H1 (cell line): ENCODE measurements around the gene WDR91. TPM values are rescaled to one million over a fixed set of nuclear protein-coding genes. Genes with fewer than 3 reads are reported as not detected.

Source experiments
- CTCF ChIA-PET: fragments of 300-600 bp; sonication (Branson Sonifier 250); formaldehyde crosslinking; loops from one replicate; lab custom pipeline; 2021; ENCODE audit not compliant: partially characterized antibody; lab: Charles Lee
- POLR2A ChIA-PET: fragments of 300-600 bp; sonication (Branson Sonifier 250); formaldehyde crosslinking; loops from one replicate; lab custom pipeline; 2021; ENCODE audit warnings: inconsistent platforms; ENCODE audit not compliant: partially characterized antibody; lab: Charles Lee
- DNase-seq, 2 experiments: peaks; one replicate each; pipeline versions ENCODE4 v3.0.0 to v3.0.0-alpha.2; 2010 to 2022; ENCODE audit warnings: low spot score in 2 of 2, low read depth in 1 of 2, mixed read lengths in 1 of 2
- FAIRE-seq: peaks from 2 replicates; lab custom pipeline; 2011; peaks lifted over from hg19 to GRCh38; lab: Jason Lieb, UNC
- H2AFZ ChIP-seq: 2 replicates; pipeline ENCODE4 v1.8.1; 2012; ENCODE audit warnings: low read length, inconsistent platforms
- H2AK5ac ChIP-seq: 2 replicates; pipeline ENCODE4 v1.6.1; 2013; ENCODE audit warnings: low read depth, low read length
- H2BK120ac ChIP-seq: replicated peaks from 2 replicates; pipeline ENCODE3; 2013; ENCODE audit warnings: low read depth, low read length, inconsistent platforms
- H2BK12ac ChIP-seq: 2 replicates; pipeline ENCODE4 v1.6.1; 2013; ENCODE audit warnings: low read depth, low read length
- H2BK15ac ChIP-seq: 2 replicates; pipeline ENCODE4 v1.6.1; 2013; ENCODE audit warnings: low read length
- H2BK20ac ChIP-seq: 2 replicates; pipeline ENCODE4 v1.6.1; 2013; ENCODE audit warnings: low read length
- H2BK5ac ChIP-seq: 2 replicates; pipeline ENCODE4 v1.6.1; 2013; ENCODE audit warnings: low read depth, low read length
- H3K14ac ChIP-seq: 2 replicates; pipeline ENCODE4 v1.6.1; 2013; ENCODE audit warnings: inconsistent platforms; ENCODE audit not compliant: insufficient read length
- H3K18ac ChIP-seq: 2 replicates; pipeline ENCODE4 v1.6.1; 2013; ENCODE audit warnings: low read length; ENCODE audit errors: extremely low read depth
- H3K23ac ChIP-seq: 2 replicates; pipeline ENCODE4 v1.6.1; 2013; ENCODE audit warnings: inconsistent platforms; ENCODE audit not compliant: insufficient read length
- H3K23me2 ChIP-seq: 2 replicates; pipeline ENCODE4 v1.6.1; 2013; ENCODE audit warnings: low read depth, low read length
- H3K27ac ChIP-seq: 2 replicates; pipeline ENCODE4 v1.6.1; 2011; ENCODE audit warnings: low read depth, low read length, inconsistent platforms
- H3K27me3 ChIP-seq, 4 experiments: replicated peaks in 1 of 4; 1 replicate in 1 of 4; 2 replicates in 3 of 4; pipeline versions ENCODE4 v1.6.1 to v1.8.1; 2011 to 2013; ENCODE audit warnings: low read length in 3 of 4, mild to moderate bottlenecking in 3 of 4, inconsistent platforms in 2 of 4, mixed read lengths in 2 of 4, moderate library complexity in 1 of 4; ENCODE audit not compliant: control insufficient read depth in 3 of 4, insufficient read depth in 3 of 4; ENCODE audit errors: extremely low read depth in 1 of 4
- H3K36me3 ChIP-seq, 4 experiments: 2 replicates each; pipeline versions ENCODE4 v1.6.1 to v1.8.1; 2011 to 2013; ENCODE audit warnings: mild to moderate bottlenecking in 4 of 4, low read length in 3 of 4, moderate library complexity in 2 of 4, control low read depth in 1 of 4, inconsistent platforms in 1 of 4; ENCODE audit not compliant: insufficient read depth in 4 of 4, control insufficient read depth in 2 of 4
- H3K4ac ChIP-seq: replicated peaks from 2 replicates; pipeline ENCODE3; 2013; ENCODE audit warnings: low read length, low read depth, mixed read lengths, inconsistent platforms; ENCODE audit not compliant: insufficient read length
- H3K4me1 ChIP-seq, 4 experiments: replicated peaks in 1 of 4; 1 replicate in 1 of 4; 2 replicates in 3 of 4; pipeline versions ENCODE4 v1.6.1 to v1.8.1; 2011 to 2013; ENCODE audit warnings: low read length in 3 of 4, inconsistent platforms in 2 of 4, mixed read lengths in 1 of 4; ENCODE audit not compliant: insufficient read depth in 4 of 4, control insufficient read depth in 3 of 4
- H3K4me2 ChIP-seq, 2 experiments: 2 replicates each; pipeline versions ENCODE4 v1.6.1 to v1.8.1; 2011 to 2013; ENCODE audit warnings: low read depth in 2 of 2, low read length in 2 of 2, control low read depth in 1 of 2, inconsistent platforms in 1 of 2, mild to moderate bottlenecking in 1 of 2; ENCODE audit not compliant: insufficient read depth in 1 of 2
- H3K4me3 ChIP-seq, 4 experiments: fragments of 200-600, 300-600 bp in 1 of 4; sonication (generic), shearing (Covaris generic), sonication (Bioruptor Twin) in 1 of 4; 2 replicates each; pipeline versions ENCODE4 v1.5.1 to v1.8.1; 2011 to 2016; ENCODE audit warnings: low read length in 4 of 4, low read depth in 3 of 4, control low read depth in 2 of 4, inconsistent platforms in 2 of 4, mild to moderate bottlenecking in 2 of 4, mixed read lengths in 1 of 4, moderate library complexity in 1 of 4; ENCODE audit not compliant: insufficient read depth in 2 of 4; ENCODE audit errors: extremely low read depth in 1 of 4
- H3K56ac ChIP-seq: replicated peaks from 2 replicates; pipeline ENCODE3; 2013; ENCODE audit warnings: low read depth, mild to moderate bottlenecking, mixed read lengths, low read length, inconsistent platforms; ENCODE audit not compliant: insufficient read length
- H3K79me1 ChIP-seq: 2 replicates; pipeline ENCODE4 v1.6.1; 2013; ENCODE audit warnings: low read depth, low read length, control low read depth
- H3K79me2 ChIP-seq, 2 experiments: 2 replicates each; pipeline versions ENCODE4 v1.6.1 to v1.8.1; 2012 to 2013; ENCODE audit warnings: low read length in 2 of 2, mild to moderate bottlenecking in 2 of 2, inconsistent platforms in 1 of 2; ENCODE audit not compliant: insufficient read depth in 2 of 2, control insufficient read depth in 1 of 2
- H3K9ac ChIP-seq, 4 experiments: replicated peaks in 1 of 4; 1 replicate in 1 of 4; 2 replicates in 3 of 4; pipeline versions ENCODE4 v1.6.1 to v1.8.1; 2011 to 2013; ENCODE audit warnings: low read depth in 3 of 4, low read length in 3 of 4, control low read depth in 2 of 4, mild to moderate bottlenecking in 2 of 4, moderate library complexity in 2 of 4, inconsistent platforms in 1 of 4; ENCODE audit errors: extremely low read depth in 1 of 4
- H3K9me3 ChIP-seq, 2 experiments: 2 replicates each; pipeline versions ENCODE4 v1.6.1 to v1.8.1; 2012 to 2013; ENCODE audit warnings: mild to moderate bottlenecking in 2 of 2, moderate library complexity in 2 of 2, control low read depth in 1 of 2, inconsistent platforms in 1 of 2, low read depth in 1 of 2, low read length in 1 of 2, mixed read lengths in 1 of 2; ENCODE audit not compliant: insufficient read depth in 2 of 2
- H4K20me1 ChIP-seq, 2 experiments: replicated peaks in 1 of 2; 2 replicates each; pipeline versions ENCODE3 to v1.8.1; 2011 to 2013; ENCODE audit warnings: inconsistent platforms in 2 of 2, low read length in 2 of 2, mild to moderate bottlenecking in 1 of 2; ENCODE audit not compliant: insufficient read depth in 2 of 2, control insufficient read depth in 1 of 2
- H4K5ac ChIP-seq: 2 replicates; pipeline ENCODE4 v1.6.1; 2013; ENCODE audit warnings: low read length, low read depth, mixed read lengths, inconsistent platforms; ENCODE audit not compliant: insufficient read length
- H4K8ac ChIP-seq: 2 replicates; pipeline ENCODE4 v1.8.0; 2013; ENCODE audit warnings: mild to moderate bottlenecking, moderate library complexity, low read length, inconsistent platforms; ENCODE audit not compliant: insufficient read depth; ENCODE audit errors: extremely low read depth
- H4K91ac ChIP-seq: replicated peaks from 2 replicates; pipeline ENCODE3; 2013; ENCODE audit warnings: low read length, mixed read lengths, inconsistent platforms; ENCODE audit not compliant: insufficient read length
- CREB1 ChIP-seq: IDR thresholded peaks from 2 replicates; pipeline ENCODE4 v1.6.1; 2012; ENCODE audit warnings: inconsistent platforms
- GABPA ChIP-seq: IDR thresholded peaks from 2 replicates; pipeline ENCODE4 v1.6.1; 2011; ENCODE audit warnings: mild to moderate bottlenecking, low read length, moderate library complexity, borderline replicate concordance; ENCODE audit not compliant: insufficient read depth
- KDM1A ChIP-seq: fragments of 200-600, 300-600 bp; sonication (generic); IDR thresholded peaks from 2 replicates; pipeline ENCODE4 v1.7.1; 2016; ENCODE audit warnings: mild to moderate bottlenecking, low read length, borderline replicate concordance
- NANOG ChIP-seq: IDR thresholded peaks from 2 replicates; pipeline ENCODE4 v1.6.1; 2011; ENCODE audit warnings: low read length, low read depth, mild to moderate bottlenecking, inconsistent platforms; ENCODE audit not compliant: insufficient read depth, poor library complexity, severe bottlenecking
- POLR2A ChIP-seq, 2 experiments: IDR thresholded peaks; 1 replicate in 1 of 2; 2 replicates in 1 of 2; pipeline ENCODE4 v1.6.1; 2011; ENCODE audit warnings: low read depth in 2 of 2, low read length in 2 of 2, mild to moderate bottlenecking in 2 of 2; ENCODE audit errors: control extremely low read depth in 1 of 2
- RBBP5 ChIP-seq: IDR thresholded peaks from 2 replicates; pipeline ENCODE4 v1.7.1; 2012; ENCODE audit warnings: low read depth, mild to moderate bottlenecking, inconsistent platforms, low read length, moderate library complexity, borderline replicate concordance
- SP2 ChIP-seq: IDR thresholded peaks from 2 replicates; pipeline ENCODE4 v1.6.1; 2012; ENCODE audit warnings: mild to moderate bottlenecking, low read length, inconsistent platforms
- TAF1 ChIP-seq: IDR thresholded peaks from 2 replicates; pipeline ENCODE4 v1.6.1; 2011; ENCODE audit warnings: mild to moderate bottlenecking, low read depth, low read length
- WGBS, 2 experiments: shearing (Covaris generic) in 1 of 2; methylation state at CpG; one replicate each; pipeline versions ENCODE4 v1.1.6 to v1.1.7; 2013 to 2015; ENCODE audit warnings: low lambda C conversion rate in 2 of 2, mixed read lengths in 2 of 2, inconsistent platforms in 1 of 2, low coverage in 1 of 2, missing lambda C conversion rate in 1 of 2; ENCODE audit not compliant: insufficient replicate concordance in 2 of 2, insufficient coverage in 1 of 2, insufficient read length in 1 of 2; ENCODE audit errors: extremely low coverage in 1 of 2, missing lambda C conversion rate in 1 of 2; 5-methylcytosine and 5-hydroxymethylcytosine counted together
- polyA plus RNA-seq, 7 experiments: library from polyadenylated mRNA; depleted of rRNA in 3 of 7; stranded (reverse) in 5 of 7; unstranded in 2 of 7; fragments of >200 nt in 5 of 7; fragments of 200-250 nt in 2 of 7; gene quantifications; 1 replicate in 5 of 7; 2 replicates in 1 of 7; 4 replicates in 1 of 7; pipeline versions ENCODE4 v1.2.1 to v1.2.3, GENCODE V29; 2011 to 2013; ENCODE audit warnings: missing spikeins in 2 of 7, mixed read lengths in 2 of 7
- total RNA-seq: library from RNA; stranded (reverse); fragmentation: NEBNext Ultra II Directional; extraction: Animal tissue kit (Norgen Biotek cat#: 25700); gene quantifications from 2 replicates; pipeline ENCODE4 v1.2.1, GENCODE V29; 2021
- TF ChIP-seq, protein P1 (sequence below): IDR thresholded peaks from 2 replicates; pipeline ENCODE4 v1.6.1; 2012; ENCODE audit warnings: inconsistent platforms
- TF ChIP-seq, protein P2 (sequence below): IDR thresholded peaks from 2 replicates; pipeline ENCODE4 v1.6.1; 2012; ENCODE audit warnings: low read length, inconsistent platforms
- TF ChIP-seq, protein P3 (sequence below): IDR thresholded peaks from 2 replicates; pipeline ENCODE4 v1.6.1; 2011; ENCODE audit warnings: low read length, improper control_type of control experiment

The WDR91 gene
- total and polyA plus RNA-seq, 2 of the 8 experiments (the other 6 are each of a cell fraction or from before 2014, with no cell fraction given), result 8.2 to 14.7 TPM

DNA sequence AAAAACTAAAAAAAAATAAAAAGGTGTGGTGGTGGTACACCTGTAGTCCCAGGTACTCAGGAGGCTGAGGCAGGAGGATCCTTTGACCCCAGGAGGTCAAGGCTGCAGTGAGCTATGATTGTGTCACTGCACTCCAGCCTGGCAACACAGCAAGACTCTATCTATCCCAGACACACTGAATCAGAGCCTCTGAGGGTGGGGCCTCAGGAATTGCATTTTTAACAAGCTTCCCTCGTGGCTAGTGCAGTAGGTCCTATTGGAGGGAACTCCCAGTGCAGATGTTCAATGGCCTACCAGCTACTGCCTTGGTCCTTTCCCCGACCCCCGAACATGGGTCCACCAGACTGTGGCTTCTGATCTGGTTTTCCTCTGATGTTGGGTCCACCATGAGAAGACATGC lies 37.2 kb upstream of the WDR91 start:
- DNase-seq (no peak), FAIRE-seq (no peak)
- no peak overlapping the region for H4K8ac ChIP-seq
- no peak overlapping the region for H3K14ac ChIP-seq
- H3K4me2 ChIP-seq, result no peak overlapping the region
- H3K9me3 ChIP-seq, result peaks cover 0 to 6% of the 10 kb centered on the region in 2 experiments; a peak in 1 of 4 replicates
- H3K23ac ChIP-seq, result no peak overlapping the region
- no peak overlapping the region for H2AFZ ChIP-seq
- no peak overlapping the region for H2BK5ac ChIP-seq
- ChIA-PET POLR2A (interaction anchor here (1.0 kb wide), 1 partner anchor 87 kb away, joined by 3 read pairs; no protein-coding TSS in a partner anchor), CTCF (interaction anchor here (0.6 to 2.0 kb wide), 4 partner anchors 10 to 332 kb away, joined by 3 to 9 read pairs (median 4); no protein-coding TSS in a partner anchor)
- no peak overlapping the region for H3K9ac ChIP-seq
- H3K4me1 ChIP-seq, result no peaks in the 10 kb centered on the region
- H3K4me3 ChIP-seq, result no peak overlapping the region
- H2BK20ac ChIP-seq, result no peak overlapping the region
- H4K5ac ChIP-seq, result no peak overlapping the region
- 86% methylated on average over 3 of the region's 3 CpGs; no CpG with 5 or more reads in 1 of the 2 experiments for WGBS, 2 experiments
- H4K91ac ChIP-seq, result no peak overlapping the region
- no peak overlapping the region for H3K4ac ChIP-seq
- H3K23me2 ChIP-seq, result no peaks in the 10 kb centered on the region; the same call in 1 of the 2 replicates
- H2BK15ac ChIP-seq, result no peak overlapping the region
- no peak overlapping the region for H3K18ac ChIP-seq
- no peaks in the 10 kb centered on the region for H3K79me1 ChIP-seq
- H2BK120ac ChIP-seq, result no peak overlapping the region
- no peak overlapping the region for H2AK5ac ChIP-seq
- no peaks in the 10 kb centered on the region; a peak in 2 of 7 replicates for H3K27me3 ChIP-seq
- H3K36me3 ChIP-seq, result no peaks in the 10 kb centered on the region
- no peaks in the 10 kb centered on the region for H3K79me2 ChIP-seq
- no peak overlapping the region for H3K27ac ChIP-seq
- H2BK12ac ChIP-seq, result no peak overlapping the region
- no peaks in the 10 kb centered on the region for H4K20me1 ChIP-seq
- H3K56ac ChIP-seq, result no peak overlapping the region
- TF ChIP-seq TAF1 (no peak), RBBP5 (no peak), POLR2A (IDR thresholded peaks at IDR 0.05; ENCODE audit: control extremely low read depth in 1 of 2, low read depth in 2 of 2, low read length in 2 of 2) (no peak), NANOG (no peak), SP2 (no peak), CREB1 (no peak), KDM1A (no peak), GABPA (no peak)
- TF ChIP-seq, protein P1, sequence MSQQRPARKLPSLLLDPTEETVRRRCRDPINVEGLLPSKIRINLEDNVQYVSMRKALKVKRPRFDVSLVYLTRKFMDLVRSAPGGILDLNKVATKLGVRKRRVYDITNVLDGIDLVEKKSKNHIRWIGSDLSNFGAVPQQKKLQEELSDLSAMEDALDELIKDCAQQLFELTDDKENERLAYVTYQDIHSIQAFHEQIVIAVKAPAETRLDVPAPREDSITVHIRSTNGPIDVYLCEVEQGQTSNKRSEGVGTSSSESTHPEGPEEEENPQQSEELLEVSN, result no peak
- TF ChIP-seq, protein P2, sequence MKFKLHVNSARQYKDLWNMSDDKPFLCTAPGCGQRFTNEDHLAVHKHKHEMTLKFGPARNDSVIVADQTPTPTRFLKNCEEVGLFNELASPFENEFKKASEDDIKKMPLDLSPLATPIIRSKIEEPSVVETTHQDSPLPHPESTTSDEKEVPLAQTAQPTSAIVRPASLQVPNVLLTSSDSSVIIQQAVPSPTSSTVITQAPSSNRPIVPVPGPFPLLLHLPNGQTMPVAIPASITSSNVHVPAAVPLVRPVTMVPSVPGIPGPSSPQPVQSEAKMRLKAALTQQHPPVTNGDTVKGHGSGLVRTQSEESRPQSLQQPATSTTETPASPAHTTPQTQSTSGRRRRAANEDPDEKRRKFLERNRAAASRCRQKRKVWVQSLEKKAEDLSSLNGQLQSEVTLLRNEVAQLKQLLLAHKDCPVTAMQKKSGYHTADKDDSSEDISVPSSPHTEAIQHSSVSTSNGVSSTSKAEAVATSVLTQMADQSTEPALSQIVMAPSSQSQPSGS, result no peak
- TF ChIP-seq, protein P3, sequence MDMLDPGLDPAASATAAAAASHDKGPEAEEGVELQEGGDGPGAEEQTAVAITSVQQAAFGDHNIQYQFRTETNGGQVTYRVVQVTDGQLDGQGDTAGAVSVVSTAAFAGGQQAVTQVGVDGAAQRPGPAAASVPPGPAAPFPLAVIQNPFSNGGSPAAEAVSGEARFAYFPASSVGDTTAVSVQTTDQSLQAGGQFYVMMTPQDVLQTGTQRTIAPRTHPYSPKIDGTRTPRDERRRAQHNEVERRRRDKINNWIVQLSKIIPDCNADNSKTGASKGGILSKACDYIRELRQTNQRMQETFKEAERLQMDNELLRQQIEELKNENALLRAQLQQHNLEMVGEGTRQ, result no peak
